HFF-Myc (cell line): ENCODE measurements around the gene NOTCH4.
A peak's percentile ranks its signal among the peaks of the same experiment; 100 is the strongest.

ENCODE experiments used
- DNase-seq: peaks from one replicate; pipeline ENCODE4 v3.0.0-alpha.2; 2011; ENCODE audit warnings: low read depth; ENCODE audit errors: extremely low read depth
- H3K4me3 ChIP-seq: replicated peaks from 2 replicates; pipeline ENCODE4 v1.5.1; 2011; ENCODE audit warnings: low read depth, mild to moderate bottlenecking, control low read depth, low read length
- CTCF ChIP-seq: IDR thresholded peaks from 2 replicates; pipeline ENCODE4 v1.5.1; 2012; ENCODE audit warnings: mild to moderate bottlenecking, low read depth, low read length, control low read depth; ENCODE audit errors: missing control alignments

Gene NOTCH4

GRCh38 chr6:32167761-32168262, 56.1 kb downstream of the NOTCH4 start:
- DNase-seq, result no peak
- TF ChIP-seq CTCF, result no peak
- no peak overlapping the region for H3K4me3 ChIP-seq

GRCh38 chr6:32167154-32167760, 56.6 kb downstream of the NOTCH4 start:
- no peak for TF ChIP-seq CTCF
- no peak overlapping the region for H3K4me3 ChIP-seq
- no peak for DNase-seq

- TF ChIP-seq CTCF, result peak; percentile 8
- DNase-seq, result no peak
- no peak overlapping the region for H3K4me3 ChIP-seq
Measured at GRCh38 chr6:32166411-32167061, 57.3 kb downstream of the NOTCH4 start.

GRCh38 chr6:32164295-32164694, 59.6 kb downstream of the NOTCH4 start, which contains the start of gene EGFL8:
TSS of gene EGFL8 (plus strand) at chr6:32164595. CDS start at chr6:32166166, 1,571 bp downstream.
- TF ChIP-seq CTCF, result no peak
- no peak within 1 kb of the TSS for H3K4me3 ChIP-seq
- DNase-seq, result no peak

- no peak for DNase-seq
- no peak overlapping the region for H3K4me3 ChIP-seq
- no peak for TF ChIP-seq CTCF
Measured at GRCh38 chr6:32163559-32164258, 60.2 kb downstream of the NOTCH4 start.

- no peak for TF ChIP-seq CTCF
- no peak for DNase-seq
- no peak overlapping the region for H3K4me3 ChIP-seq
Measured at GRCh38 chr6:32158052-32158451, 65.8 kb downstream of the NOTCH4 start.
